Right atrium auricular region (tissue), 2 donors: Measurements from ENCODE around the gene CAPZB. TPM values are rescaled to one million over a fixed set of nuclear protein-coding genes. Genes with fewer than 3 reads are reported as not detected.

Experiments used
- DNase-seq: peaks from one replicate; pipeline ENCODE4 v3.0.0-alpha.2; 2019; ENCODE audit warnings: low spot score
- H3K27ac ChIP-seq, 2 donors: fragments of 200-600 bp; sonication (generic); 1 replicate in 1 of 2; 2 replicates in 1 of 2; pipeline ENCODE4 v1.5.1; 2016 to 2019
- H3K27me3 ChIP-seq, 2 donors: fragments of 200-600 bp; sonication (generic); one replicate each; pipeline versions ENCODE4 v1.5.1 to v1.6.0; 2017 to 2019
- H3K36me3 ChIP-seq: fragments of 200-600 bp; sonication (generic); one replicate; pipeline ENCODE4 v1.5.1; 2016
- H3K4me1 ChIP-seq, 2 donors: fragments of 200-600 bp; sonication (generic); one replicate each; pipeline versions ENCODE4 v1.5.1 to v1.6.0; 2017 to 2019
- H3K4me3 ChIP-seq, 2 donors: fragments of 200-600 bp; sonication (generic); 1 replicate in 1 of 2; 2 replicates in 1 of 2; pipeline ENCODE4 v1.5.1; 2017 to 2019; ENCODE audit warnings: mild to moderate bottlenecking in 1 of 2, moderate library complexity in 1 of 2
- H3K9me3 ChIP-seq, 2 donors: fragments of 200-600 bp; sonication (generic); one replicate each; pipeline ENCODE4 v1.5.1; 2019
- CTCF ChIP-seq, 2 donors: fragments of 200-600 bp; sonication (generic); IDR thresholded peaks; one replicate each; pipeline ENCODE4 v1.5.1; 2019; ENCODE audit warnings: antibody characterized with exemption in 2 of 2
- total RNA-seq, 2 donors: library from RNA; depleted of rRNA; stranded (reverse); fragments of >200 nt; gene quantifications; one replicate each; pipeline ENCODE4 v1.1.0, GENCODE V29; 2016

Gene CAPZB
- total RNA-seq, 2 donors from 2014 or later: 87.8 to 122 TPM

DNA sequence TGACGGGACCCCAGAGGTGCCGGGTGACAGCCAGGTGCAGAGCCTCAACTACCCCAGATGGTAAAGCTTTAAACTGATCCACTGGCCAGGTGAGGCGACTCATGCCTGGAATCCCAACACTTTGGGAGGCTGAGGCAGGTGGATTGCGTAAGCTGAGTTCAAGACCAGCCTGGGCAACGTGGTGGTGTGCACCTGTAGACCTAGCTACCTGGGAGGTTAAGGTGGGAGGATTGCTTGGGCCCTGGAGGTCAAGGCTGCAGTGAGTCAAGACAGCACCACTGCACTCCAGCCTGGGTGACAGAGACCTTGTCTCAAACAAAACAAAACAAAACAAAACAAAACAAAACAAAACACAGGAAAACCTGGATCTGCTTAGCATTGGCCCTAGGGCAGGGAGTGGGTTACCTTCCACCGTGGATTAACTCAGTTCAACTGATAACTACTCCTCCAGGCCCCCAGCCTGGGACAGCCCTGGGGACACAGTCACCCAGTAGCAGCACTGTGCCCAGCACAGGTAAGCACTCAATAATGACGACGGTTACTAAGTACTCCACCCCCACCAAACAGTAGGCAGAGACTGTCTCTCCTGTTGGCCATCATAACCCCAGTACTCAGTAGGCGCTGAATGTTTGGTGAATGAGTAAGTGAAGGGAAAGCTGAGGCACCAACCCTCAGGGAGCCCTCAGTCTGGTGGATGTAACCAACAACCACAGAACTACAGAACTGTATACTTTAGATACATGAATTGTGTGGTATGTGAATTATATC, 151.6 kb downstream of the CAPZB start:
- TF ChIP-seq CTCF (IDR thresholded peaks at IDR 0.05): no peak
- Histone ChIP-seq H3K36me3 (peaks cover 16% of the 10 kb centered on the region), H3K4me3 (no peak overlapping the region), H3K27me3 (no peaks in the 10 kb centered on the region), H3K9me3 (no peaks in the 10 kb centered on the region), H3K4me1 (no peaks in the 10 kb centered on the region), H3K27ac (no peak overlapping the region)
- no peak for DNase-seq

GRCh38 chr1:19332832-19333231, 152.5 kb downstream of the CAPZB start:
- Histone ChIP-seq H3K4me3 (no peak overlapping the region), H3K4me1 (no peaks in the 10 kb centered on the region), H3K27me3 (no peaks in the 10 kb centered on the region), H3K9me3 (no peaks in the 10 kb centered on the region), H3K27ac (no peak overlapping the region), H3K36me3 (peaks cover 16% of the 10 kb centered on the region)
- no peak for DNase-seq
- no peak for TF ChIP-seq CTCF (IDR thresholded peaks at IDR 0.05)

GRCh38 chr1:19331262-19331878, 154.0 kb downstream of the CAPZB start:
- no peaks in the 10 kb centered on the region for H3K27me3 ChIP-seq
- H3K4me3 ChIP-seq: no peak overlapping the region

DNA sequence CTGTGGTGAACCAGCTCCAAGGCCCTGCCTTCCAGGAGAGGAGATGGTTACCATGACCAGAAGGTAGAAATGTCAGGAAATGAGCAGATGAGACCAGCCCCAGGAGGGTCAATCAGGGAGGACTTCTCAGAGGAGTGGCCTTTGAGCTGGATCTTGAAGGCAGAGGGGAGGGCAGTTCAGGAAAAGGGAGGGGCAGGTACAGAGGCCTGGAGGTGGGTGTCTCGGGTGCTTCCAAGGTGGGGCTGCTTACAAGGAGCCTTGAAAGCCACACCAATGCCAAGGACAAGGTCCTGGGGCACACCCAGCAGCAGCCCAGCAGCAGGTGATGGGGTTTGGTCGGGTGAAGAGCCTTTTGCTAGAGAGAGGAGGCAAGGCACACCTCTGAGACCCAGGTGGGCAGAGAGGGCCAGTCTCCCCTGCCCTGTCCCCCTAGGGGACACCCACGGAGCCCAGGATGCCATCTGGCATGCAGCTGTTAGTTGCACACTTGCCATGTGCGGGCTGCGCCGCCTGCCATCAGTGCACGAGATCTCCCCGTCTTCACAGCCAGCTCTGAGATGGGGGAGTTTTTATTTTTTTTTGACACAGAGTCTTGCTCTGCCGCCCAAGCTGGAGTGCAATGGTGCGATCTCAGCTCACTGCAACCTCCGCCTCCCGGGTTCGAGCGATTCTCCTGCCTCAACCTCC, 154.7 kb downstream of the CAPZB start:
- no peak for DNase-seq
- Histone ChIP-seq H3K27me3 (no peaks in the 10 kb centered on the region), H3K9me3 (no peaks in the 10 kb centered on the region), H3K4me3 (no peak overlapping the region), H3K27ac (no peak overlapping the region), H3K36me3 (peaks cover 34% of the 10 kb centered on the region), H3K4me1 (no peaks in the 10 kb centered on the region)
- TF ChIP-seq CTCF (IDR thresholded peaks at IDR 0.05): no peak

More at GRCh38 chr1:19331262-19331878, 154.0 kb downstream of the CAPZB start:
- no peaks in the 10 kb centered on the region for H3K4me1 ChIP-seq
- peaks cover 27% of the 10 kb centered on the region for H3K36me3 ChIP-seq
- no peaks in the 10 kb centered on the region for H3K9me3 ChIP-seq
- no peak for DNase-seq
- H3K27ac ChIP-seq: no peak overlapping the region
- TF ChIP-seq CTCF (IDR thresholded peaks at IDR 0.05): no peak

GRCh38 chr1:19329611-19330010, 155.7 kb downstream of the CAPZB start:
- H3K27ac ChIP-seq: no peak overlapping the region
- no peaks in the 10 kb centered on the region for H3K9me3 ChIP-seq
- TF ChIP-seq CTCF (IDR thresholded peaks at IDR 0.05): no peak
- no peak for DNase-seq
- H3K4me3 ChIP-seq: no peak overlapping the region
- H3K36me3 ChIP-seq: peaks cover 44% of the 10 kb centered on the region
- H3K4me1 ChIP-seq: no peaks in the 10 kb centered on the region
- H3K27me3 ChIP-seq: no peaks in the 10 kb centered on the region
